ENCODE measurements around the gene ASTN2. TPM values are rescaled to one million over a fixed set of nuclear protein-coding genes. Genes with fewer than 3 reads are reported as not detected.

The ASTN2 gene
- total RNA-seq, 1 donor: 3.1 TPM

DNA sequence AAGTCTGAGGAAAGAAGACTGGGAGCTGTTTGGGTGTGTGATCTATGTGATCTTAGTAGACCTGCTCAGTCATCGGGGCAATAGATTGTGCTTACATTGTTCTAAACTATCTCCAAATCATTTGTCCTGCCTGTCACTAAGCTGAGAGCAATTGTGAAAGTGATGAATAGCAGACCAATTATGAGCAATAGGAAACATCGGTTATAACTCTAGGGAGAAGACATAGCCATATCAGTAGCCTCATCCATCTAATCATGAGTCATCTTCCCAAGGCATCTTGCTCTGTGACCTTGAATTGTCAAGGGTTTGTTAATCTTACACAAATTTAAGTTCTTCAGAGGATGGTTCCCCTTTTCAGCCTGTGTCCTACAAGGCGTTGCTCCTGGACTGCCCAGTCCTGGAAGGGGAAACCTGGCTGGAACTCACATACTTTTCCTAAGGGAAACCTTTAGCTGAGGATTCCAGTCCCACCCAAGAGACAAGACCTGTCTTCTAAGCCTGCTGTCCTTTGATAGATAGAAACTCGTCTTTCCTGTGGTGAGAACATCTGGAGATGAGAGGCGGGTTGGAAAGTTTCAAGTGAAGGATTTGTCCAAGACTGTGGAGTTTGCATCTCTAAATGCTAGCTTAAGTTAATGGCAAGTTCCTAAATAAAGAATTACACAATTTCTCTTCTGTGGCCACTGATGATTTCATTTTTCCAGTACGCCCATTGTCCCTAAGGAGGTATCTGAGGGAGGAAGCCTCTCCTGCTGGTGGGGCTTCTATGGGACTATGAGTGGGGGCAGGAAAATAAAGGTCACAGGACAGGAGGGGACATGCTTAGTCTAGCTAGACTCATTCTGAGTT lies 781.6 kb downstream of the ASTN2 start:
- no peaks in the 10 kb centered on the region for H3K27me3 ChIP-seq (ENCODE audit: insufficient read depth, low read length)
- no peak overlapping the region for H3K4me3 ChIP-seq (ENCODE audit: low read length)
- no peaks in the 10 kb centered on the region for H3K9me3 ChIP-seq (ENCODE audit: low read depth, low read length)
- no peaks in the 10 kb centered on the region for H3K4me1 ChIP-seq (ENCODE audit: insufficient read depth, low read length)

GRCh38 chr9:116629634-116630033 lies 785.2 kb downstream of the ASTN2 start:
- Histone ChIP-seq H3K27me3 (ENCODE audit: insufficient read depth, low read length) (no peaks in the 10 kb centered on the region), H3K4me3 (ENCODE audit: low read length) (no peak overlapping the region), H3K4me1 (ENCODE audit: insufficient read depth, low read length) (no peaks in the 10 kb centered on the region), H3K9me3 (ENCODE audit: low read depth, low read length) (no peaks in the 10 kb centered on the region)

DNA sequence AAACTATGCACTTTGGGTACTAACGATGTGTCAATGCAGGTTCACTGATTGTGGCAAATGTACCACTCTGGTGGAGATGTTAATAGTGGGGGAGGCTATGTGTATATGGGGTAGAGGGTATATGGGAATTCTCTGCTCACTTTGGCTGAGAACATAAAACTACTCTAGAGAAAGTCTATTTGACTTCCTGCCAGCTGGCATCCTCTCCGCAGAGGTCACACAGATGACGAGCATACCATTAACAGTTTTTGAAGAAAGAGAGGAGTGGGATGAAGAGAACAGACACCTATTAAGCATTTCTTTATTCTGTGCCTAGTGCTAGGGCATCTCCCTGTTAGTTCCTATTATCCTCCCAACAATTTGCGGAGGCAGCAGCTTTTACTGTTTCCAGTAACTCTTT lies 786.1 kb downstream of the ASTN2 start:
- no peaks in the 10 kb centered on the region for H3K27me3 ChIP-seq (ENCODE audit: insufficient read depth, low read length)

GRCh38 chr9:116627433-116627832 lies 787.4 kb downstream of the ASTN2 start:
- Histone ChIP-seq H3K27me3 (ENCODE audit: insufficient read depth, low read length) (no peaks in the 10 kb centered on the region), H3K4me1 (ENCODE audit: insufficient read depth, low read length) (no peaks in the 10 kb centered on the region), H3K9me3 (ENCODE audit: low read depth, low read length) (no peaks in the 10 kb centered on the region), H3K4me3 (ENCODE audit: low read length) (no peak overlapping the region)

More for the DNA sequence above, 786.1 kb downstream of the ASTN2 start:
- Histone ChIP-seq H3K4me3 (ENCODE audit: low read length) (no peak overlapping the region), H3K9me3 (ENCODE audit: low read depth, low read length) (no peaks in the 10 kb centered on the region), H3K4me1 (ENCODE audit: insufficient read depth, low read length) (no peaks in the 10 kb centered on the region)

DNA sequence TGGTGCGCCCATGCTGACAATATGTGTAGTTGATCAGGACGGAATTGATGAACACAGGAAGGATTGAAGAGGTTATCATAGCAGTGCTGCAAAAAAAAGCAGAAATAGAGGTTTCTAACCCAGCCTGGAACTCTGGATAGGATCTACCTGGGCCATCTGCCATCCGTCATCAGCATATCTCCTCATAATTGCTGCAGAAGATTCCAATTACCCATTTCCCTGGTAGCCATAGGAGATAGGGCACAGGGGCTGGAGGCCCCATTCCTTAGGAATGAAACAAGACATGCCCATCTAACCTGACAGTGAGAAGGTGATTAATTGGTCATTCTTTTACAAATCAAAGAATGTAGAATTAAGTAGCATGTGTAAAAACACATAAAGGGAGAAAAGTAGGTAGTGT lies 788.1 kb downstream of the ASTN2 start:
- H3K27me3 ChIP-seq (ENCODE audit: insufficient read depth, low read length): no peaks in the 10 kb centered on the region
- no peaks in the 10 kb centered on the region for H3K9me3 ChIP-seq (ENCODE audit: low read depth, low read length)
- no peaks in the 10 kb centered on the region for H3K4me1 ChIP-seq (ENCODE audit: insufficient read depth, low read length)
- no peak overlapping the region for H3K4me3 ChIP-seq (ENCODE audit: low read length)

DNA sequence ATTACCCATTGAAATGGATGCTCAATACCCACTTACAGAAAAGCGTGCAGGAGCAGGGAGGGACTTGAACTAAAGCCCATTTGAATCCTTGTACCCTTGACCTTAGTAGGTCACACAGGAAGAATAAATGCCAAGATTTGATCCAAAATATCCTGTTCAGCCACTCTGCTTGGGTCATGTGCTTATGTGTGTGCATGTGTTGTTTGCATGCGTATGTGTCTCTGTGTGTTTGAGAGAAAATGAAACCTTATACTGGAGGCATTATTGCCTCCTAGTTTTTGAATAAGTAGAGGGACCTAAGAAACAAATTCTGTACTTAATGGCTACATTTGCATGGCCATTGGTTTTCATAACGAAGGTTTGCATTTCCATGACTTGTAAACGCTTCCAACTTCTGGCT lies 791.1 kb downstream of the ASTN2 start:
- H3K9me3 ChIP-seq (ENCODE audit: low read depth, low read length): no peaks in the 10 kb centered on the region
- no peak overlapping the region for H3K4me3 ChIP-seq (ENCODE audit: low read length)
- no peaks in the 10 kb centered on the region for H3K4me1 ChIP-seq (ENCODE audit: insufficient read depth, low read length)
- H3K27me3 ChIP-seq (ENCODE audit: insufficient read depth, low read length): no peaks in the 10 kb centered on the region

GRCh38 chr9:116617389-116617788 lies 797.5 kb downstream of the ASTN2 start:
- no peaks in the 10 kb centered on the region for H3K27me3 ChIP-seq (ENCODE audit: insufficient read depth, low read length)
- no peaks in the 10 kb centered on the region for H3K9me3 ChIP-seq (ENCODE audit: low read depth, low read length)

GRCh38 chr9:116616304-116616914 lies 798.4 kb downstream of the ASTN2 start:
- Histone ChIP-seq H3K4me1 (ENCODE audit: insufficient read depth, low read length) (no peaks in the 10 kb centered on the region), H3K4me3 (ENCODE audit: low read length) (no peak overlapping the region), H3K9me3 (ENCODE audit: low read depth, low read length) (no peaks in the 10 kb centered on the region), H3K27me3 (ENCODE audit: insufficient read depth, low read length) (no peaks in the 10 kb centered on the region)

More at GRCh38 chr9:116617389-116617788, 797.5 kb downstream of the ASTN2 start:
- Histone ChIP-seq H3K4me3 (ENCODE audit: low read length) (no peak overlapping the region), H3K4me1 (ENCODE audit: insufficient read depth, low read length) (no peaks in the 10 kb centered on the region)

DNA sequence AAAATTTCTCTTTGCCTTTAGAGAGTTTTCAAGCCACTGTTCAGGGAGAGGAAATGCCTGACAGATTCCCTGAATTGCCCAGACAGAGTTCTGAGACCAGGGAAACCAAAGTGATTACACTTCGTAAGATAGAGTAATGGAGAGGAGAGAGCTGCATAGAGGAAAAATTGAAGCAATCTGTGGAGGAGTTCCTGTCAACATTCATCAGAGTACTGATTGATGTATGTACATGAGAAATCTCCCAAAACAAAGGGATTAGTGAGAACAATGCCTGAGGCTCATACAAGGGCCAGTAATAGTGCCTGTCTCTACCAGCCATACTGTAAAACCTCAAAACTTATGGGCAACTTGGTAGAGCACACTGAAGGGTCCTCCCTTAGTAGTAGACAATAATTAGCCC lies 806.8 kb downstream of the ASTN2 start:
- no peaks in the 10 kb centered on the region for H3K4me1 ChIP-seq (ENCODE audit: insufficient read depth, low read length)
- peaks cover 5% of the 10 kb centered on the region for H3K9me3 ChIP-seq (ENCODE audit: low read depth, low read length)
- H3K27me3 ChIP-seq (ENCODE audit: insufficient read depth, low read length): no peaks in the 10 kb centered on the region
- no peak overlapping the region for H3K4me3 ChIP-seq (ENCODE audit: low read length)

GRCh38 chr9:116605904-116606341 lies 808.9 kb downstream of the ASTN2 start:
- Histone ChIP-seq H3K4me1 (ENCODE audit: insufficient read depth, low read length) (no peaks in the 10 kb centered on the region), H3K9me3 (ENCODE audit: low read depth, low read length) (peaks cover 5% of the 10 kb centered on the region), H3K4me3 (ENCODE audit: low read length) (no peak overlapping the region), H3K27me3 (ENCODE audit: insufficient read depth, low read length) (no peaks in the 10 kb centered on the region)

DNA sequence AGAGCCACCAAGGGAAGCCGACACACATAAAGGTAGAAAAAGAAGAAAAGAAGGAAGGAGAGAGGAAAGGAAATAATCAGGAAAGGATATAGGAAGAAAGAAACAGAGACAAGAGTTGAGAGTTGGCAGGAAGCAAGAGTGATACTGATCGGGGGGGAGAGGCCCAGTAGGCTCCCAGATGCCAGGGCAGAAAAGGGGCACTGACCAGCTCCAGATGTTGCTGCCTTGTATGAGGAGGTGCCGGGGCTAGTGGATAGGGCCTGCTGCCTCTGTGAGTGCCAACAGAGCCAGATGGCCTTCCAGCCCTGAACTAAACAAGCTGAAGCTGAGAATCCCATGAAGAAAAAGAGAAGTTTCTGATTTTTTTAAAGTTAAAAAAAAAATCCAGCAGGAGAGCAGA lies 809.8 kb downstream of the ASTN2 start:
- Histone ChIP-seq H3K9me3 (ENCODE audit: low read depth, low read length) (peaks cover 5% of the 10 kb centered on the region), H3K4me3 (ENCODE audit: low read length) (no peak overlapping the region), H3K27me3 (ENCODE audit: insufficient read depth, low read length) (no peaks in the 10 kb centered on the region), H3K4me1 (ENCODE audit: insufficient read depth, low read length) (no peaks in the 10 kb centered on the region)

DNA sequence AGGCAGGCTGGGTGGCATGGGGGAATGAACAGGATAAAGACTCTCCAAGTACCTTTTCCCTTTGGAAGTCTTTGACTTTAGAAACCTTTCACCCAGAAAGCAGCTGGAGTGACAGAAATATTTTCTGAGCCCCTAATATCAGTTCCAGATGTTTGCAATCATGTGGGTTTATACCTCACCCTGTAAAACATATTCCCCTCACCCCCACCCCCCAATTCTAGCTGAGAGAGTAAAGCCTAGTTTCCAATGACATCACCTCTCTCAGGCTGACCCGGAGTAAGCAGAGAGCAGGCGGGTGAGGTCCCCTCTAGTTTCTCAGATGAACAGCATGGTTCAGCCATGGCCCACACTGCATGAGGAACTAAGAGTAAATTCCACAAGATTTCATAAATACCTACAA lies 810.6 kb downstream of the ASTN2 start:
- Histone ChIP-seq H3K4me3 (ENCODE audit: low read length) (no peak overlapping the region), H3K4me1 (ENCODE audit: insufficient read depth, low read length) (no peaks in the 10 kb centered on the region), H3K9me3 (ENCODE audit: low read depth, low read length) (no peaks in the 10 kb centered on the region), H3K27me3 (ENCODE audit: insufficient read depth, low read length) (no peaks in the 10 kb centered on the region)

- H3K4me3 ChIP-seq (ENCODE audit: low read length): no peak overlapping the region
- no peaks in the 10 kb centered on the region for H3K27me3 ChIP-seq (ENCODE audit: insufficient read depth, low read length)
- no peaks in the 10 kb centered on the region for H3K9me3 ChIP-seq (ENCODE audit: low read depth, low read length)
- H3K4me1 ChIP-seq (ENCODE audit: insufficient read depth, low read length): no peaks in the 10 kb centered on the region
Observed at GRCh38 chr9:116599342-116599884, 815.4 kb downstream of the ASTN2 start.

DNA sequence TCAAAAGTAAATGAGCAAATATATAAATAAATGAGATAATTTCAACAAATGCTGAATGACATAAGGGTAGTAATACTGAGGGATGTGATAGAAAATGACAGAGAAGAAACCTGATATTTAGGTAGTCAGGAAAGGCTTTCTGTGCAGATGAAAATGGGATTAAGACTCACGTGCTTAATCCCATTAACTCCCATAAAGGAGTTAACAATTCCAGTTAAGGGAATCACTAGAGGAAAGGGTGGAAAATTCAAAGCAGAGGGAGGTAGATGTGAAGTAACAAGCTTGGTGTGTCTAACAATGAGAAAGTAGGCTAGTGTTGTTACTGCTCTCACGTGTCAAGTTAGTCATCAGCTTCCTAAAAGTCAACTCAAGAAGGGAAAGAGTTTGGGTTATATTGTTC lies 818.2 kb downstream of the ASTN2 start:
- no peaks in the 10 kb centered on the region for H3K4me1 ChIP-seq (ENCODE audit: insufficient read depth, low read length)
- H3K9me3 ChIP-seq (ENCODE audit: low read depth, low read length): no peaks in the 10 kb centered on the region
- H3K4me3 ChIP-seq (ENCODE audit: low read length): no peak overlapping the region
- H3K27me3 ChIP-seq (ENCODE audit: insufficient read depth, low read length): no peaks in the 10 kb centered on the region

GRCh38 chr9:116594547-116594946 lies 820.3 kb downstream of the ASTN2 start:
- Histone ChIP-seq H3K4me3 (ENCODE audit: low read length) (no peak overlapping the region), H3K9me3 (ENCODE audit: low read depth, low read length) (no peaks in the 10 kb centered on the region), H3K4me1 (ENCODE audit: insufficient read depth, low read length) (no peaks in the 10 kb centered on the region), H3K27me3 (ENCODE audit: insufficient read depth, low read length) (no peaks in the 10 kb centered on the region)

All from mononuclear cell (primary cell).